H9 (cell line): Measurements from ENCODE around the gene C11orf58. TPM values are rescaled to one million over a fixed set of nuclear protein-coding genes. Genes with fewer than 3 reads are reported as not detected.

Source experiments
- DNase-seq: peaks from one replicate; pipeline ENCODE4 v3.0.0-alpha.2; 2017
- H2AFZ ChIP-seq: one replicate; pipeline ENCODE4 v1.6.1; 2013; ENCODE audit warnings: mild to moderate bottlenecking, low read length, control low read depth, moderate library complexity
- H2AK5ac ChIP-seq: 2 replicates; pipeline ENCODE4 v1.6.1; 2013; ENCODE audit warnings: low read length, control low read depth, mixed read lengths; ENCODE audit not compliant: insufficient read length
- H2BK120ac ChIP-seq: one replicate; pipeline ENCODE4 v1.6.1; 2013; ENCODE audit warnings: low read depth, mild to moderate bottlenecking, low read length, control low read depth, inconsistent platforms; ENCODE audit not compliant: poor library complexity, severe bottlenecking
- H2BK12ac ChIP-seq: 2 replicates; pipeline ENCODE4 v1.6.1; 2013; ENCODE audit warnings: low read length, control low read depth, mixed read lengths, low read depth; ENCODE audit not compliant: insufficient read length
- H2BK15ac ChIP-seq: 2 replicates; pipeline ENCODE4 v1.6.1; 2013; ENCODE audit warnings: low read depth, low read length, control low read depth
- H2BK20ac ChIP-seq: one replicate; pipeline ENCODE4 v1.6.1; 2013; ENCODE audit warnings: low read depth, mild to moderate bottlenecking, low read length, control low read depth, inconsistent platforms; ENCODE audit not compliant: poor library complexity, severe bottlenecking
- H2BK5ac ChIP-seq: 2 replicates; pipeline ENCODE4 v1.6.1; 2013; ENCODE audit warnings: low read length, control low read depth, mixed read lengths; ENCODE audit not compliant: insufficient read length
- H3K14ac ChIP-seq: 2 replicates; pipeline ENCODE4 v1.6.1; 2013; ENCODE audit warnings: low read length, control low read depth; ENCODE audit not compliant: insufficient read depth
- H3K18ac ChIP-seq: 2 replicates; pipeline ENCODE4 v1.6.1; 2013; ENCODE audit warnings: low read depth, mild to moderate bottlenecking, mixed read lengths, low read length, control low read depth; ENCODE audit not compliant: insufficient read length
- H3K23ac ChIP-seq: 2 replicates; pipeline ENCODE4 v1.6.1; 2013; ENCODE audit warnings: low read length, control low read depth, mixed read lengths, low read depth; ENCODE audit not compliant: insufficient read length
- H3K23me2 ChIP-seq: 2 replicates; pipeline ENCODE4 v1.6.1; 2013; ENCODE audit warnings: low read depth, mild to moderate bottlenecking, mixed read lengths, low read length, control low read depth; ENCODE audit not compliant: insufficient read length, poor library complexity, severe bottlenecking
- H3K27ac ChIP-seq: 2 replicates; pipeline ENCODE4 v1.5.1; 2013; ENCODE audit warnings: low read length, control low read depth, mixed read lengths, low read depth; ENCODE audit not compliant: insufficient read length
- H3K27me3 ChIP-seq: 2 replicates; pipeline ENCODE4 v1.6.1; 2013; ENCODE audit warnings: low read length, control low read depth, inconsistent platforms; ENCODE audit not compliant: insufficient read depth
- H3K4ac ChIP-seq: 2 replicates; pipeline ENCODE4 v1.6.1; 2013; ENCODE audit warnings: low read depth, mild to moderate bottlenecking, control low read depth, inconsistent platforms, low read length, moderate library complexity
- H3K4me1 ChIP-seq: 2 replicates; pipeline ENCODE4 v1.6.1; 2013; ENCODE audit warnings: low read length, control low read depth, inconsistent platforms; ENCODE audit not compliant: insufficient read depth
- H3K4me2 ChIP-seq: 2 replicates; pipeline ENCODE4 v1.6.1; 2013; ENCODE audit warnings: low read length, control low read depth, mixed read lengths; ENCODE audit not compliant: insufficient read length, insufficient read depth
- H3K56ac ChIP-seq: 2 replicates; pipeline ENCODE4 v1.6.1; 2013; ENCODE audit warnings: low read depth, mild to moderate bottlenecking, mixed read lengths, low read length, control low read depth; ENCODE audit not compliant: insufficient read length
- H3K79me1 ChIP-seq: 2 replicates; pipeline ENCODE4 v1.6.1; 2013; ENCODE audit warnings: low read depth, mild to moderate bottlenecking, moderate library complexity, low read length, control low read depth, inconsistent platforms; ENCODE audit not compliant: insufficient read depth, poor library complexity, severe bottlenecking
- H3K79me2 ChIP-seq: 2 replicates; pipeline ENCODE4 v1.6.1; 2013; ENCODE audit warnings: low read length, control low read depth, inconsistent platforms; ENCODE audit not compliant: insufficient read depth
- H3K9ac ChIP-seq: 2 replicates; pipeline ENCODE4 v1.6.1; 2013; ENCODE audit warnings: low read length, control low read depth, mixed read lengths; ENCODE audit not compliant: insufficient read length; ENCODE audit errors: extremely low read depth
- H3K9me3 ChIP-seq: one replicate; pipeline ENCODE4 v1.6.1; 2013; ENCODE audit warnings: low read depth, low read length, inconsistent platforms; ENCODE audit not compliant: control insufficient read depth
- H3T11ph ChIP-seq: one replicate; pipeline ENCODE4 v1.6.1; 2013; ENCODE audit warnings: mild to moderate bottlenecking, low read length, control low read depth, inconsistent platforms
- H4K20me1 ChIP-seq: one replicate; pipeline ENCODE4 v1.6.1; 2013; ENCODE audit not compliant: control insufficient read depth, insufficient read length, insufficient read depth
- H4K5ac ChIP-seq: 2 replicates; pipeline ENCODE4 v1.6.1; 2013; ENCODE audit warnings: low read depth, mild to moderate bottlenecking, mixed read lengths, low read length, control low read depth; ENCODE audit not compliant: insufficient read length
- H4K8ac ChIP-seq: replicated peaks from 2 replicates; pipeline ENCODE4 v1.6.1; 2013; ENCODE audit warnings: low read length, control low read depth, mixed read lengths, low read depth; ENCODE audit not compliant: insufficient read length
- H4K91ac ChIP-seq: 2 replicates; pipeline ENCODE4 v1.6.1; 2013; ENCODE audit warnings: low read depth, mild to moderate bottlenecking, moderate library complexity, mixed read lengths, low read length, control low read depth; ENCODE audit not compliant: insufficient read length
- H3K27ac Mint-ChIP-seq, 3 experiments: 2 replicates in 2 of 3; 3 replicates in 1 of 3; pipeline ENCODE4 v1.8.0; 2020 to 2021; ENCODE audit warnings: mixed read lengths in 3 of 3, mild to moderate bottlenecking in 1 of 3, moderate library complexity in 1 of 3
- H3K27me3 Mint-ChIP-seq: 2 replicates; pipeline ENCODE4 v1.8.0; 2021; ENCODE audit warnings: low read depth, mild to moderate bottlenecking, moderate library complexity, mixed read lengths
- H3K36me3 Mint-ChIP-seq, 3 experiments: 2 replicates in 2 of 3; 3 replicates in 1 of 3; pipeline ENCODE4 v1.8.0; 2020 to 2021; ENCODE audit warnings: low read depth in 3 of 3, mixed read lengths in 3 of 3; ENCODE audit not compliant: insufficient read depth in 1 of 3
- H3K4me1 Mint-ChIP-seq, 2 experiments: 2 replicates each; pipeline ENCODE4 v1.8.0; 2020; ENCODE audit warnings: mixed read lengths in 2 of 2
- H3K4me3 Mint-ChIP-seq, 2 experiments: 2 replicates in 1 of 2; 3 replicates in 1 of 2; pipeline ENCODE4 v1.8.0; 2020 to 2021; ENCODE audit warnings: mild to moderate bottlenecking in 2 of 2, mixed read lengths in 2 of 2, moderate library complexity in 1 of 2
- H3K9me3 Mint-ChIP-seq, 2 experiments: 2 replicates in 1 of 2; 3 replicates in 1 of 2; pipeline ENCODE4 v1.8.0; 2020; ENCODE audit warnings: mild to moderate bottlenecking in 2 of 2, mixed read lengths in 2 of 2, moderate library complexity in 1 of 2
- CTCF ChIP-seq: fragments of 200-600 bp; sonication (generic); conservative IDR thresholded peaks from 3 replicates; pipeline ENCODE4 v1.8.0; 2021; ENCODE audit warnings: antibody characterized with exemption, mild to moderate bottlenecking
- WGBS: extraction: QIAGEN DNeasy Blood & Tissue Kit; methylation state at CpG from one replicate; pipeline ENCODE4 v1.1.7; 2013; ENCODE audit warnings: missing lambda C conversion rate, low lambda C conversion rate, mixed read lengths; ENCODE audit not compliant: insufficient read length; ENCODE audit errors: extremely low coverage; 5-methylcytosine and 5-hydroxymethylcytosine counted together
- total RNA-seq: library from RNA; stranded (reverse); gene quantifications from 2 replicates; pipeline ENCODE4 v1.2.1, GENCODE V29; 2021

C11orf58 gene
- total RNA-seq, 1 experiment from 2014 or later = 169 TPM

DNA sequence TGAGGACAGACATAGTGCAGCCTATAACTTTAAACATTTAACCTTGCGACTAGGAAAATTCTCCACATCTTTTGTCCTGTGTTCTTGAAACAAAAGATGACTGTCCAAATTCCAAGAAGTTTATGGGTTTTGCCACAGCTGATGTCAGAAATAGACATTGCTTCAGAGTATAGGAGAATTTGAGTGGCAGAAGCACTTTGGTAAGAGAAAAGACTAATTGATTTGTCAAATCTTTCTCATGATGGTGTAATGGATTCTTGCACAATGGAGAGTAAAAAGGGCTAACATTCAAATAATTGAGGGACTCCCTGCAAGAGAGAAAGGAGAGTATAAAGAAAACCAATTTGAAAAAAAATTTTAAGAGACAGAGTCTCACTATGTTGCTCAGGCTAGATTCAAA is 25.3 kb downstream of the C11orf58 start:
- Histone ChIP-seq H4K8ac (no peak overlapping the region), H3K4me2 (no peak overlapping the region), H3K23ac (no peak overlapping the region), H3T11ph (no peak overlapping the region), H3K79me1 (no peaks in the 10 kb centered on the region), H2BK5ac (no peak overlapping the region), H4K20me1 (no peaks in the 10 kb centered on the region), H2BK20ac (no peak overlapping the region), H3K27ac (no peak overlapping the region), H3K9ac (no peak overlapping the region), H2BK15ac (no peak overlapping the region), H3K4ac (no peak overlapping the region), H3K4me1 (no peaks in the 10 kb centered on the region), H3K18ac (no peak overlapping the region), H4K5ac (no peak overlapping the region), H2BK12ac (no peak overlapping the region), H4K91ac (no peak overlapping the region), H3K56ac (no peak overlapping the region), H3K23me2 (no peaks in the 10 kb centered on the region), H3K79me2 (no peaks in the 10 kb centered on the region), H3K14ac (no peak overlapping the region), H3K27me3 (no peaks in the 10 kb centered on the region), H2AK5ac (no peak overlapping the region), H2AFZ (no peak overlapping the region), H3K9me3 (no peaks in the 10 kb centered on the region), H2BK120ac (no peak overlapping the region)
- DNase-seq = no peak
- no CpG with 5 or more reads among the region's 1 CpG for WGBS
- H3K27ac Mint-ChIP-seq = no peak overlapping the region
- H3K27me3 Mint-ChIP-seq = no peaks in the 10 kb centered on the region; the same call in 1 of the 2 replicates
- H3K4me3 Mint-ChIP-seq = no peak overlapping the region
- H3K4me1 Mint-ChIP-seq = no peaks in the 10 kb centered on the region
- H3K9me3 Mint-ChIP-seq = no peaks in the 10 kb centered on the region
- TF ChIP-seq CTCF = no peak
- peaks cover 0 to 4% (median 0%) of the 10 kb centered on the region in 3 experiments; a peak in 3 of 7 replicates for H3K36me3 Mint-ChIP-seq
